Breast epithelium (tissue), 3 donors: Measurements from ENCODE around the gene E4F1.
A peak's percentile ranks its signal among the peaks of the same experiment; 100 is the strongest.

Experiments used
- POLR2AphosphoS5 ChIP-seq, 3 donors: sonication (generic); formaldehyde crosslinking; IDR thresholded peaks; one replicate each; pipeline ENCODE4 v1.6.1; 2017; ENCODE audit warnings: antibody characterized with exemption in 3 of 3
- TF ChIP-seq, protein P1 (sequence below), 3 donors: fragments of 450-650 bp; IDR thresholded peaks; one replicate each; pipeline ENCODE4 v1.5.1; 2016 to 2017; ENCODE audit warnings: antibody characterized with exemption in 3 of 3, mild to moderate bottlenecking in 3 of 3, moderate library complexity in 3 of 3

DNA sequence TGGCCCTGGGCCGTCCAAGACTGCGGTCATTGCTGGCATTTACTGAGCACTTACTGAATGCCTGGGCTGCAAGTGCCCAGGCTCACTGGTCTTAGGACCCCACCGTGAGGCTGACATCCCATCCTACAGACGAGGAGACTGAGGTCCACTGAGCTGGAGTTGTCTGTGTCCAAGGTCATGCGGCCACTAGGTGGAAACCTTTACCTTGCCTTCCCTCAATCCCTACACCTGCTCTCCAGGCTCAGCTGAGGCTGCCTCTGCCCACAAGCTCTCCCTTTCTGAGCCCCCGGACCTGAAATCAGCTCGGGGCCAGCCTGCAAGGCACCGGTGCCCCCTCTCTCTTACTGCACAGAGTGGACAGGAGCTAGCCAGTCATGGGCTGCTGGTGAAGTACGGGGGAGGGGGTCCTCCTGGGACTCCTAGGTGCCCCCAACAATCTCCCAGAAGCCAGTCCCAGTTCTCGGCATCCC, 28.5 kb upstream of the E4F1 start:
- TF ChIP-seq, protein P1, sequence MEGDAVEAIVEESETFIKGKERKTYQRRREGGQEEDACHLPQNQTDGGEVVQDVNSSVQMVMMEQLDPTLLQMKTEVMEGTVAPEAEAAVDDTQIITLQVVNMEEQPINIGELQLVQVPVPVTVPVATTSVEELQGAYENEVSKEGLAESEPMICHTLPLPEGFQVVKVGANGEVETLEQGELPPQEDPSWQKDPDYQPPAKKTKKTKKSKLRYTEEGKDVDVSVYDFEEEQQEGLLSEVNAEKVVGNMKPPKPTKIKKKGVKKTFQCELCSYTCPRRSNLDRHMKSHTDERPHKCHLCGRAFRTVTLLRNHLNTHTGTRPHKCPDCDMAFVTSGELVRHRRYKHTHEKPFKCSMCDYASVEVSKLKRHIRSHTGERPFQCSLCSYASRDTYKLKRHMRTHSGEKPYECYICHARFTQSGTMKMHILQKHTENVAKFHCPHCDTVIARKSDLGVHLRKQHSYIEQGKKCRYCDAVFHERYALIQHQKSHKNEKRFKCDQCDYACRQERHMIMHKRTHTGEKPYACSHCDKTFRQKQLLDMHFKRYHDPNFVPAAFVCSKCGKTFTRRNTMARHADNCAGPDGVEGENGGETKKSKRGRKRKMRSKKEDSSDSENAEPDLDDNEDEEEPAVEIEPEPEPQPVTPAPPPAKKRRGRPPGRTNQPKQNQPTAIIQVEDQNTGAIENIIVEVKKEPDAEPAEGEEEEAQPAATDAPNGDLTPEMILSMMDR (IDR thresholded peaks at IDR 0.05): peak; percentile 6 to 70 (median 41)
- TF ChIP-seq POLR2AphosphoS5 (IDR thresholded peaks at IDR 0.05): no peak
